K562 (cell line): Measurements from ENCODE around the gene TOPORS. TPM values are rescaled to one million over a fixed set of nuclear protein-coding genes. Genes with fewer than 3 reads are reported as not detected.

Experiments
- GATAD2A ChIP-seq: fragments of 450-650 bp; IDR thresholded peaks from 2 replicates; pipeline ENCODE4 v1.6.1; 2017
- HDAC1 ChIP-seq, 2 experiments: fragments of 450-650 bp; IDR thresholded peaks; 2 replicates each; pipeline ENCODE4 v1.6.1; 2016 to 2017; ENCODE audit warnings: inconsistent platforms in 1 of 2, mild to moderate bottlenecking in 1 of 2, moderate library complexity in 1 of 2
- KDM2B ChIP-seq: fragments of 250-450 bp; sonication (Bioruptor Pico); IDR thresholded peaks from 2 replicates; pipeline ENCODE4 v1.8.0; 2021; ENCODE audit warnings: mild to moderate bottlenecking, moderate library complexity
- SAP30 ChIP-seq: fragments of 200-600 bp; sonication (generic); IDR thresholded peaks from 2 replicates; pipeline ENCODE4 v1.6.1; 2012; ENCODE audit warnings: borderline replicate concordance, low read depth, mild to moderate bottlenecking, moderate library complexity, low read length, control low read depth, inconsistent platforms; ENCODE audit not compliant: insufficient read depth, poor library complexity, severe bottlenecking
- SIRT6 ChIP-seq: IDR thresholded peaks from one replicate; pipeline ENCODE4 v1.6.1; 2012; ENCODE audit warnings: low read depth, mild to moderate bottlenecking, control low read depth, inconsistent platforms, low read length, moderate library complexity
- TEAD1 ChIP-seq, 2 experiments: fragments of 450-650 bp in 1 of 2; sonication (generic) in 1 of 2; formaldehyde crosslinking; IDR thresholded peaks; 2 replicates each; pipeline versions ENCODE4 v1.4.0 to v1.8.0; 2020 to 2022; ENCODE audit warnings: mild to moderate bottlenecking in 2 of 2, missing genetic modification reagents in 1 of 2
- ZFX ChIP-seq: sonication (generic); formaldehyde crosslinking; IDR thresholded peaks from 2 replicates; pipeline ENCODE4 v1.8.0; 2022; ENCODE audit warnings: mild to moderate bottlenecking, missing genetic modification reagents, moderate library complexity
- ZNF175 ChIP-seq: fragments of 200-800 bp; sonication (Bioruptor generic); IDR thresholded peaks from 2 replicates; pipeline ENCODE4 v1.6.1; 2016; ENCODE audit warnings: low read depth, mild to moderate bottlenecking, missing genetic modification characterization, missing compliant biosample characterization
- ZNF444 ChIP-seq: fragments of 250-450 bp; sonication (Bioruptor Pico); IDR thresholded peaks from 2 replicates; pipeline ENCODE4 v1.4.0; 2020; ENCODE audit warnings: mild to moderate bottlenecking, moderate library complexity
- ZZZ3 ChIP-seq: fragments of 450-650 bp; IDR thresholded peaks from 2 replicates; pipeline ENCODE4 v1.6.1; 2016; ENCODE audit warnings: antibody characterized with exemption, mild to moderate bottlenecking, moderate library complexity
- polyA plus RNA-seq, 8 experiments: library from polyadenylated mRNA; depleted of rRNA in 4 of 8; stranded (reverse) in 5 of 8; unstranded in 3 of 8; fragments of >200 nt; fragmentation: Nextera tagmentation in 2 of 8; fragmentation: Illumina TruSeq in 1 of 8; extraction: Ambion mirVana in 2 of 8; extraction: Trizol in 1 of 8; gene quantifications; 2 replicates each; pipeline versions ENCODE4 v1.2.1 to v1.2.3, GENCODE V29; 2011 to 2014; ENCODE audit warnings: inconsistent platforms in 1 of 8, missing spikeins in 1 of 8
- total RNA-seq, 7 experiments: library from RNA; depleted of rRNA in 6 of 7; stranded (reverse); fragments of >200 nt in 6 of 7; fragmentation: Illumina TruSeq in 2 of 7; extraction: Trizol in 2 of 7; gene quantifications; 2 replicates each; pipeline versions ENCODE4 v1.2.1 to v1.2.3, GENCODE V29; 2011 to 2021; ENCODE audit warnings: low replicate concordance in 1 of 7
- TF ChIP-seq, protein P1 (sequence below): fragments of 200-400 bp; formaldehyde crosslinking; IDR thresholded peaks from 2 replicates; pipeline ENCODE4 v1.6.1; 2017; ENCODE audit warnings: mild to moderate bottlenecking, low read depth, low read length, moderate library complexity
- TF ChIP-seq, protein P2 (sequence below): fragments of 250-450 bp; sonication (Bioruptor Pico); IDR thresholded peaks from 2 replicates; pipeline ENCODE4 v1.5.1; 2021; ENCODE audit warnings: mild to moderate bottlenecking
- TF ChIP-seq, protein P3 (sequence below): IDR thresholded peaks from 3 replicates; pipeline ENCODE4 v1.6.1; 2011; ENCODE audit warnings: borderline replicate concordance, mild to moderate bottlenecking, moderate library complexity; ENCODE audit not compliant: insufficient read length; ENCODE audit errors: extremely low read depth
- TF ChIP-seq, protein P4 (sequence below): sonication (generic); formaldehyde crosslinking; IDR thresholded peaks from 2 replicates; pipeline ENCODE4 v1.8.0; 2022; ENCODE audit warnings: missing genetic modification reagents, mild to moderate bottlenecking, borderline replicate concordance
- TF ChIP-seq, protein P5 (sequence below): sonication (generic); formaldehyde crosslinking; IDR thresholded peaks from 2 replicates; pipeline ENCODE4 v1.8.0; 2022; ENCODE audit warnings: mild to moderate bottlenecking, low read depth, missing genetic modification reagents

The TOPORS gene
- total and polyA plus RNA-seq, 9 of the 15 experiments (the other 6 are each of a cell fraction or from before 2014, with no cell fraction given): 4.3 to 19.6 (median 9.9) TPM

DNA sequence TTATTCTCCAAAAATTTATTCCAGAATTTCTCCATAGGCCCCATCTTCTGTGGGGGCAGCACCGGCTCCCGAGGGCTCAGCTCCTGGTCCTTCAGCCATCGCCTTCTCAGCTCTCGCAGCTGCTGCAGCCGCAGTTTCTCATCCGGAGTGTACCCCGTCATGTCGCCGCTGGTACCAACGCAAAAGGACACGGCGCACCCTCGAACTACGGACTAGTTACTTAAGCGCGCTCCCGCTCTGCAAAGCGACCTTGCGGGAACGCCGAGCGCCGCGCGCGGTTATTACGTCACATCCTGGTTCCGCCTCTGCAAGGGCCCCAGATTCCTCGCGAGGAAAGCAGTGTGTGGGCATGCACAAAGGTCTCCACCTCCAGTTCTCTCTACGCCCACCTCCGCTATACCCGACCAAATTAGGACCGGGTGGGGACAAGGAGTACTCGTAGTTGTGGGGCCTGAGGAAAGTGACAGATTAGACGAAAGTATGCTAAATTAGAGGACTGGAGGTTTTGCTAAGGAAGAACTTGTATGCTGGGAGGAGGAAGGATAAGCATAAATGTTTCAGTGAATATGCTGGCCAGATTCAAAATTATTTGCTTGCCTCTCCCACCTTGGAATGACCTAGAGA lies 20.6 kb upstream of the TOPORS start, which contains the start of gene NDUFB6 (continued):
- TF ChIP-seq, protein P1, sequence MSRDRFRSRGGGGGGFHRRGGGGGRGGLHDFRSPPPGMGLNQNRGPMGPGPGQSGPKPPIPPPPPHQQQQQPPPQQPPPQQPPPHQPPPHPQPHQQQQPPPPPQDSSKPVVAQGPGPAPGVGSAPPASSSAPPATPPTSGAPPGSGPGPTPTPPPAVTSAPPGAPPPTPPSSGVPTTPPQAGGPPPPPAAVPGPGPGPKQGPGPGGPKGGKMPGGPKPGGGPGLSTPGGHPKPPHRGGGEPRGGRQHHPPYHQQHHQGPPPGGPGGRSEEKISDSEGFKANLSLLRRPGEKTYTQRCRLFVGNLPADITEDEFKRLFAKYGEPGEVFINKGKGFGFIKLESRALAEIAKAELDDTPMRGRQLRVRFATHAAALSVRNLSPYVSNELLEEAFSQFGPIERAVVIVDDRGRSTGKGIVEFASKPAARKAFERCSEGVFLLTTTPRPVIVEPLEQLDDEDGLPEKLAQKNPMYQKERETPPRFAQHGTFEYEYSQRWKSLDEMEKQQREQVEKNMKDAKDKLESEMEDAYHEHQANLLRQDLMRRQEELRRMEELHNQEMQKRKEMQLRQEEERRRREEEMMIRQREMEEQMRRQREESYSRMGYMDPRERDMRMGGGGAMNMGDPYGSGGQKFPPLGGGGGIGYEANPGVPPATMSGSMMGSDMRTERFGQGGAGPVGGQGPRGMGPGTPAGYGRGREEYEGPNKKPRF: no peak
- TF ChIP-seq, protein P2, sequence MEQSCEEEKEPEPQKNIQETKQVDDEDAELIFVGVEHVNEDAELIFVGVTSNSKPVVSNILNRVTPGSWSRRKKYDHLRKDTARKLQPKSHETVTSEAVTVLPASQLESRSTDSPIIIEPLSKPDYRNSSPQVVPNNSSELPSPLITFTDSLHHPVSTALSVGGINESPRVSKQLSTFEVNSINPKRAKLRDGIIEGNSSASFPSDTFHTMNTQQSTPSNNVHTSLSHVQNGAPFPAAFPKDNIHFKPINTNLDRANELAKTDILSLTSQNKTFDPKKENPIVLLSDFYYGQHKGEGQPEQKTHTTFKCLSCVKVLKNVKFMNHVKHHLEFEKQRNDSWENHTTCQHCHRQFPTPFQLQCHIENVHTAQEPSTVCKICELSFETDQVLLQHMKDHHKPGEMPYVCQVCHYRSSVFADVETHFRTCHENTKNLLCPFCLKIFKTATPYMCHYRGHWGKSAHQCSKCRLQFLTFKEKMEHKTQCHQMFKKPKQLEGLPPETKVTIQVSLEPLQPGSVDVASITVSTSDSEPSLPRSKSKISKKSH (CRISPR knock-in tag): no peak
- TF ChIP-seq ZZZ3 (no peak), ZFX (CRISPR knock-in tag) (peak; percentile 71), ZNF444 (CRISPR knock-in tag) (no peak), SIRT6 (no peak), GATAD2A (no peak), TEAD1 (CRISPR knock-in tag; IDR thresholded peaks at IDR 0.05) (peak in 1 of 2 experiments; percentile 44; a peak in 1 of 4 replicates), HDAC1 (IDR thresholded peaks at IDR 0.05) (peak in 1 of 2 experiments; percentile 41; a peak in 1 of 4 replicates), ZNF175 (no peak), KDM2B (no peak), SAP30 (peak; percentile 30)
- TF ChIP-seq, protein P3, sequence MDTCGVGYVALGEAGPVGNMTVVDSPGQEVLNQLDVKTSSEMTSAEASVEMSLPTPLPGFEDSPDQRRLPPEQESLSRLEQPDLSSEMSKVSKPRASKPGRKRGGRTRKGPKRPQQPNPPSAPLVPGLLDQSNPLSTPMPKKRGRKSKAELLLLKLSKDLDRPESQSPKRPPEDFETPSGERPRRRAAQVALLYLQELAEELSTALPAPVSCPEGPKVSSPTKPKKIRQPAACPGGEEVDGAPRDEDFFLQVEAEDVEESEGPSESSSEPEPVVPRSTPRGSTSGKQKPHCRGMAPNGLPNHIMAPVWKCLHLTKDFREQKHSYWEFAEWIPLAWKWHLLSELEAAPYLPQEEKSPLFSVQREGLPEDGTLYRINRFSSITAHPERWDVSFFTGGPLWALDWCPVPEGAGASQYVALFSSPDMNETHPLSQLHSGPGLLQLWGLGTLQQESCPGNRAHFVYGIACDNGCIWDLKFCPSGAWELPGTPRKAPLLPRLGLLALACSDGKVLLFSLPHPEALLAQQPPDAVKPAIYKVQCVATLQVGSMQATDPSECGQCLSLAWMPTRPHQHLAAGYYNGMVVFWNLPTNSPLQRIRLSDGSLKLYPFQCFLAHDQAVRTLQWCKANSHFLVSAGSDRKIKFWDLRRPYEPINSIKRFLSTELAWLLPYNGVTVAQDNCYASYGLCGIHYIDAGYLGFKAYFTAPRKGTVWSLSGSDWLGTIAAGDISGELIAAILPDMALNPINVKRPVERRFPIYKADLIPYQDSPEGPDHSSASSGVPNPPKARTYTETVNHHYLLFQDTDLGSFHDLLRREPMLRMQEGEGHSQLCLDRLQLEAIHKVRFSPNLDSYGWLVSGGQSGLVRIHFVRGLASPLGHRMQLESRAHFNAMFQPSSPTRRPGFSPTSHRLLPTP: no peak
- TF ChIP-seq, protein P4, sequence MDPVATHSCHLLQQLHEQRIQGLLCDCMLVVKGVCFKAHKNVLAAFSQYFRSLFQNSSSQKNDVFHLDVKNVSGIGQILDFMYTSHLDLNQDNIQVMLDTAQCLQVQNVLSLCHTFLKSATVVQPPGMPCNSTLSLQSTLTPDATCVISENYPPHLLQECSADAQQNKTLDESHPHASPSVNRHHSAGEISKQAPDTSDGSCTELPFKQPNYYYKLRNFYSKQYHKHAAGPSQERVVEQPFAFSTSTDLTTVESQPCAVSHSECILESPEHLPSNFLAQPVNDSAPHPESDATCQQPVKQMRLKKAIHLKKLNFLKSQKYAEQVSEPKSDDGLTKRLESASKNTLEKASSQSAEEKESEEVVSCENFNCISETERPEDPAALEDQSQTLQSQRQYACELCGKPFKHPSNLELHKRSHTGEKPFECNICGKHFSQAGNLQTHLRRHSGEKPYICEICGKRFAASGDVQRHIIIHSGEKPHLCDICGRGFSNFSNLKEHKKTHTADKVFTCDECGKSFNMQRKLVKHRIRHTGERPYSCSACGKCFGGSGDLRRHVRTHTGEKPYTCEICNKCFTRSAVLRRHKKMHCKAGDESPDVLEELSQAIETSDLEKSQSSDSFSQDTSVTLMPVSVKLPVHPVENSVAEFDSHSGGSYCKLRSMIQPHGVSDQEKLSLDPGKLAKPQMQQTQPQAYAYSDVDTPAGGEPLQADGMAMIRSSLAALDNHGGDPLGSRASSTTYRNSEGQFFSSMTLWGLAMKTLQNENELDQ (CRISPR knock-in tag): no peak
- TF ChIP-seq, protein P5, sequence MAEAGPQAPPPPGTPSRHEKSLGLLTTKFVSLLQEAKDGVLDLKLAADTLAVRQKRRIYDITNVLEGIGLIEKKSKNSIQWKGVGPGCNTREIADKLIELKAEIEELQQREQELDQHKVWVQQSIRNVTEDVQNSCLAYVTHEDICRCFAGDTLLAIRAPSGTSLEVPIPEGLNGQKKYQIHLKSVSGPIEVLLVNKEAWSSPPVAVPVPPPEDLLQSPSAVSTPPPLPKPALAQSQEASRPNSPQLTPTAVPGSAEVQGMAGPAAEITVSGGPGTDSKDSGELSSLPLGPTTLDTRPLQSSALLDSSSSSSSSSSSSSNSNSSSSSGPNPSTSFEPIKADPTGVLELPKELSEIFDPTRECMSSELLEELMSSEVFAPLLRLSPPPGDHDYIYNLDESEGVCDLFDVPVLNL (CRISPR knock-in tag): no peak
